Left cardiac atrium (tissue), 4 donors: ENCODE measurements around the gene ZBED1. TPM values are rescaled to one million over a fixed set of nuclear protein-coding genes. Genes with fewer than 3 reads are reported as not detected.
"Not testable (repeated sequence)": the region's sequence is repeated elsewhere in the genome, so short reads cannot be mapped to it uniquely, and the experiment has no call there.

ENCODE experiments used
- ATAC-seq, 2 donors: fragments of 200-7000 bp; cut with Tn5 transposase; one replicate each; pipeline ENCODE4 v1.9.1; 2020; ENCODE audit warnings: mild to moderate bottlenecking in 2 of 2, moderate library complexity in 2 of 2
- DNase-seq: peaks from one replicate; pipeline ENCODE4 v3.0.0-alpha.2; 2020
- intact Hi-C, 2 donors: fragments of 100-400 bp; cut with DNase I; formaldehyde crosslinking; loops; one replicate each; pipeline versions ENCODE4 v1.14.1 to v1.15.1; 2022 to 2023
- total RNA-seq, 2 donors: library from RNA; stranded (reverse); fragmentation: NEBNext Ultra II Directional; extraction: Animal tissue kit (Norgen Biotek cat#: 25700); gene quantifications; one replicate each; pipeline ENCODE4 v1.2.1, GENCODE V29; 2021
- donor health status: DM: no; HTN: yes; CAD: no.
- donor health status: DM: no; HTN: yes; CAD: no; lungs with severe emphysema.
- donor health status: DM: yes; HTN: yes; CAD: no.
- donor health status: Dilated cardiomyopathy.

ZBED1 gene
- total RNA-seq, 2 donors from 2014 or later: 37.7 to 45.0 TPM

- intact Hi-C loops: no loop called here
- ATAC-seq (peak; percentile 64 to 76), DNase-seq (peak; percentile 51)
Observed at GRCh38 chrX:2484721-2485648, 15.8 kb downstream of the ZBED1 start.

DNA sequence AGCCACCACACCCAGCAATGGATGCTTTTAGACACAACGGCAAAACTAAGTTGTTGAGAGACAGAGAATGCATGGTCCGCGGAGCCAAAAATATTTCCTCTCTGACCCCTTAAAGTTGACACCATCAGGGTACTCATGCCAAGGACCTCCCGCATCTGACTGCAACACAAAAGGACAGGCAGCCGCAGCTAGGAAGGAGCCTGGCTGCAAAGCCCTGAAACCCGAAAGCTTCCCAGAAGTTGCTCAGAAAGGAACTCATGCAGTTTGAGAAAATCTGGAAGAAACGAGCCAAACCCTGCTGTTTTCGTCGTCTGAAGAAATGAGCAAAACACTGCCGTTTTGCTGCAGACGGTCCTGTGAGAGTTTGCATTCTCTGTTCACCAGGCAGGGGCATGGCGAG is 16.5 kb downstream of the ZBED1 start:
- no peak for DNase-seq
- intact Hi-C loops: no loop called here
- peak; percentile 25 to 54 for ATAC-seq

DNA sequence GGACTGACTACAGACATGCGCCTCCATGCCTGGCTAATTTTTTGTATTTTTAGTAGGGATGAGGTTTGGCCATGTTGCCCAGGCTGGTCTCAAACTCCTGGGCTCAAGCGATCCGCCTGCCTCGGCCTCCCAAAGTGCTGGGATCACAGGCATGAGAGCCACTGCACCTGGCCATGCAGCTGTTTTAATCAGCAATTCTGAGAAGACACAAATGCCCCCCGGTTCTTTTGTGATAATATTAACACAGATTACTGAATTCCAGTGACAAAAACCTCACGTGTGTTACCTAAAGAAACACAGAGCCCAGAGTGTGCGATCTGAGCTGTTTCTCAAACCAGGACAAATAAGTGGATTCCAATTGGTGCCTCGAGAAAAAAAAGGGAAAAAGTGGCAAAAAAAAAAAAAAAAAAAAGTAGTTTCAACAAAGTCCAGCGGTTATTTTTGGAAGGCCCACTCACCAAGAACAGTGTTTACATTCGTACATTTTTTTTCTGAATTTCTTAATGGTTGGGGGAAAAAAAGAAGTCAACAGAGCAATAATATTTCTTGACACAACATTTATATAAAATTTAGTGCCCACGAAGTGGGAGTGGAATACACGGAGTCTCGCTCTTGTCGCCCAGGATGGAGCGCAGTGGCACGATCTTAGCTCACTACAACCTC is 17.2 kb downstream of the ZBED1 start:
- ATAC-seq (no peak), DNase-seq (no peak)
- intact Hi-C loops: no loop called here

GRCh38 chrX:2481597-2481996 is 19.2 kb downstream of the ZBED1 start:
- intact Hi-C loops, DNase-seq: not testable (repeated sequence)
- peak in 1 of 2 donors; percentile 28 for ATAC-seq

- DNase-seq, intact Hi-C loops, ATAC-seq: not testable (repeated sequence)
Observed at GRCh38 chrX:2479982-2480381, 20.8 kb downstream of the ZBED1 start.

- intact Hi-C loops: no loop called here
- no peak for ATAC-seq
- DNase-seq: no peak
Observed at GRCh38 chrX:2479420-2479780, 21.4 kb downstream of the ZBED1 start.

GRCh38 chrX:2478546-2479419 is 22.0 kb downstream of the ZBED1 start:
- intact Hi-C loops: no loop called here
- ATAC-seq (no peak), DNase-seq (no peak)

DNA sequence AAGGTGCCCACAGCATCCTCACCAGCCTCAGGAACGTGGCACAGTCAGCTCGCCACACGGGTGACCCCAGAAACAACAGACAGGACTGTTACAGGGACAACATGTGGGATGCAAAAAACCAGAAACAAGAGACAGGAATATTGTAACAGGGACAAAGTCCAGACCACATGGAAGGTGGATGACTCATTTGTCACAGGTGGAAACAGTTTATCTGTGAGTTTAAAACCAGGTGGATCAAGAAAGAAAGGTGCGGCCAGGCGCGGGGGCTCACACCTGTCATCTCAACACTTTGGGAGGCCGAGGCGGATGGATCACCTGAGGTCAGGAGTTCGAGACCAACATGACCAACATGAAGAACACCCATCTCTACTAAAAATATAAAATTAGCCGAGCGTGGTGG is 23.5 kb downstream of the ZBED1 start:
- intact Hi-C loops, DNase-seq, ATAC-seq: not testable (repeated sequence)

DNA sequence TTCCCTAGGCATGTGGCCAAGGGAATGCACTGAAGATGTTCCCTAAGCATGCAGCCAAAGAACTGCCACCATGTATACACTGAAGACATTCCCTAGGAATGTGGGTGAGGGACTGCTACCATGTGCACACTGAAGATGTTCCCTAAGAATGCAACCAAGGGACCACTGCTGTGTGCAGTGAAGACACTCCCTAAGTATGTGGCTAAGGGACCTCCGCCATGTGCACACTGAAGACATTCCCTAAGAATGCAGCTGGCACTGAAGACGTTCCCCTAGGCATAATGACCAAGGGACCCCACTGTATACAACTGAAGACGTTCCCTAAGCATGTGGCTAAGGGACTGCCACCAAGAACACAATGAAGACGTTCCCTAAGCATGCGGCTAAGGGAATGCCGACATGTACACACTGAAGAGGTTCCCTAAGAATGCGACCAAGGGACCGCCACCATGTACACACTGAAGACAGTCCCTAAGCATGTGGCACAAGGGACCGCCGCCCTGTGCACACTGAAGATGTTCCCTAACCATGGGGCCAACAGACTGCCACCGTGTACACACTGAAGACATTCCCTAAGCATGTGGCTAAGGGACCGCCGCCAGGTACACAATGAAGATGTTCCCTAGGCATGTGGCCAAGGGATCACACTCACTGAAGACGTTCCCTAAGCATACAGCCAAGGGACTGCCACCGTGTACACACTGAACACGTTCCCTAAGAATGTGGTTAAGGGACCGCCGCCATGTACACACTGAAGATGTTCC is 25.6 kb downstream of the ZBED1 start:
- intact Hi-C loops: no loop called here
- no peak for DNase-seq
- ATAC-seq: no peak

DNA sequence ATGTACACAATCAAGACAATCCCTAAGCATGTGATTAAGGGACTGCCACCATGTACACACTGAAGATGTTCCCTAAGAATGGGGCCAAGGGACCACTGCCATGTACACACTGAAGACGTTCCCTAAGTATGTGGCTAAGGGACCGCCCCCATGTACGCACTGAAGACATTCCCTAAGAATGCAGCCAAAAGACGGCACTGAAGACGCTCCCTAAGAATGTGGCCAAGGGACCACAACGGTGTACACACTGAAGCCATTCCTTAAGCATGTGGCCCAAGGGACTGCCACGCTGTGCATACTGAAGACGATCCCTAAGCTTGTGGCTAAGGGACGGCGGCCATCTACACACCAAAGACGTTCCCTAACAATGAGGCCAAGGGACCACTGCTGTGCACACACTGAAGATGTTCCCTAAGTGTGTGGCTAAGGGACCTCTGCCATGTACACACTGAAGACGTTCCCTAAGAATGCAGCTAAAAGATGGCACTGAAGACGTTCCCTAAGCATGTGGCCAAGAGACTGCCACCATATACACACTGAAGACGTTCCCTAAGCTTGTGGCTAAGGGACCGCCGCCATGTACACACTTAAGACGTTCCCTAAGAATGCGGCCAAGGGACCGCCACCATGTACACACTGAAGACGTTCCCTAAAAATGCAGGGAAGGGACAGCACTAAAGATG is 26.4 kb downstream of the ZBED1 start:
- intact Hi-C loops: no loop called here
- DNase-seq (no peak), ATAC-seq (no peak)

DNA sequence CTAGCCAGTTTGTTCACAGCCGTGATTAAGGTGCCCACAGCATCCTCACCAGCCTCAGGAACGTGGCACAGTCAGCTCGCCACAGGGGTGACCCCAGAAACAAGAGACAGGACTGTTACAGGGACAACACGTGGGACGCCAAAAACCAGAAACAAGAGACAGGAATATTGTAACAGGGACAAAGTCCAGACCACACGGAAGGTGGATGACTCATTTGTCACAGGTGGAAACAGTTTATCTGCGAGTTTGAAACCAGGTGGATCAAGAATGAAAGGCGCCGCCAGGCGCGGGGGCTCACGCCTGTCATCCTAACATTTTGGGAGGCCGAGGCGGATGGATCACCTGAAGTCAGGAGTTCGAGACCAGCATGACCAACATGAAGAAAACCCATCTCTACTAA is 27.7 kb downstream of the ZBED1 start:
- ATAC-seq, intact Hi-C loops, DNase-seq: not testable (repeated sequence)

GRCh38 chrX:2471641-2472040 is 29.1 kb downstream of the ZBED1 start:
- intact Hi-C loops: no loop called here
- ATAC-seq (no peak), DNase-seq (no peak)

- intact Hi-C loops, ATAC-seq, DNase-seq: not testable (repeated sequence)
Observed at GRCh38 chrX:2471126-2471525, 29.6 kb downstream of the ZBED1 start.

GRCh38 chrX:2469852-2470251 is 30.9 kb downstream of the ZBED1 start:
- intact Hi-C loops, ATAC-seq, DNase-seq: not testable (repeated sequence)

- intact Hi-C loops: no loop called here
- ATAC-seq (no peak), DNase-seq (no peak)
Observed at GRCh38 chrX:2469196-2469685, 31.5 kb downstream of the ZBED1 start.

- DNase-seq (no peak), ATAC-seq (no peak)
- intact Hi-C loops: no loop called here
Observed at GRCh38 chrX:2468261-2469195, 32.2 kb downstream of the ZBED1 start.
